ENCODE data around the gene C17orf107.

C17orf107 gene

DNA sequence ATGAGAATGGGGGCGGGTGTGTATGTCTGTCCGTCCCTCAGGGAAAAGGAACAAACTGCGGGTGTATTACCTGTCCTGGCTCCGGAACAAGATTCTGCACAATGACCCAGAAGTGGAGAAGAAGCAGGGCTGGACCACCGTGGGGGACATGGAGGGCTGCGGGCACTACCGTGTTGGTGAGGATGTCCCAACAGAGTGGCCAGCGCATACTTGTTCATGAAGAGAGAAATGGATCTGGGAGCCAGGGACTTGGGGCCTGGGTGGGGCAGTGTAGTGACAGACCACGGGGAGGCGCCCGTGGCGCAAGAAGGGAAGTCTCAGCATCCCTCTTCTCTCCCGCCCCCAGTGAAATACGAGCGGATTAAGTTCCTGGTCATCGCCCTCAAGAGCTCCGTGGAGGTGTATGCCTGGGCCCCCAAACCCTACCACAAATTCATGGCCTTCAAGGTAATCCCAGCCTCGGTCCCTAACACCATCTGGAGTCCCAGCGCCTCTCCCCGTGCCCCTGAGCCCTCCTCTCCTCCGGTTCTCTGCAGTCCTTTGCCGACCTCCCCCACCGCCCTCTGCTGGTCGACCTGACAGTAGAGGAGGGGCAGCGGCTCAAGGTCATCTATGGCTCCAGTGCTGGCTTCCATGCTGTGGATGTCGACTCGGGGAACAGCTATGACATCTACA, 3.5 kb upstream of the C17orf107 start:
- TF ChIP-seq, protein P1, sequence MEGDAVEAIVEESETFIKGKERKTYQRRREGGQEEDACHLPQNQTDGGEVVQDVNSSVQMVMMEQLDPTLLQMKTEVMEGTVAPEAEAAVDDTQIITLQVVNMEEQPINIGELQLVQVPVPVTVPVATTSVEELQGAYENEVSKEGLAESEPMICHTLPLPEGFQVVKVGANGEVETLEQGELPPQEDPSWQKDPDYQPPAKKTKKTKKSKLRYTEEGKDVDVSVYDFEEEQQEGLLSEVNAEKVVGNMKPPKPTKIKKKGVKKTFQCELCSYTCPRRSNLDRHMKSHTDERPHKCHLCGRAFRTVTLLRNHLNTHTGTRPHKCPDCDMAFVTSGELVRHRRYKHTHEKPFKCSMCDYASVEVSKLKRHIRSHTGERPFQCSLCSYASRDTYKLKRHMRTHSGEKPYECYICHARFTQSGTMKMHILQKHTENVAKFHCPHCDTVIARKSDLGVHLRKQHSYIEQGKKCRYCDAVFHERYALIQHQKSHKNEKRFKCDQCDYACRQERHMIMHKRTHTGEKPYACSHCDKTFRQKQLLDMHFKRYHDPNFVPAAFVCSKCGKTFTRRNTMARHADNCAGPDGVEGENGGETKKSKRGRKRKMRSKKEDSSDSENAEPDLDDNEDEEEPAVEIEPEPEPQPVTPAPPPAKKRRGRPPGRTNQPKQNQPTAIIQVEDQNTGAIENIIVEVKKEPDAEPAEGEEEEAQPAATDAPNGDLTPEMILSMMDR (IDR thresholded peaks at IDR 0.05): no peak

DNA sequence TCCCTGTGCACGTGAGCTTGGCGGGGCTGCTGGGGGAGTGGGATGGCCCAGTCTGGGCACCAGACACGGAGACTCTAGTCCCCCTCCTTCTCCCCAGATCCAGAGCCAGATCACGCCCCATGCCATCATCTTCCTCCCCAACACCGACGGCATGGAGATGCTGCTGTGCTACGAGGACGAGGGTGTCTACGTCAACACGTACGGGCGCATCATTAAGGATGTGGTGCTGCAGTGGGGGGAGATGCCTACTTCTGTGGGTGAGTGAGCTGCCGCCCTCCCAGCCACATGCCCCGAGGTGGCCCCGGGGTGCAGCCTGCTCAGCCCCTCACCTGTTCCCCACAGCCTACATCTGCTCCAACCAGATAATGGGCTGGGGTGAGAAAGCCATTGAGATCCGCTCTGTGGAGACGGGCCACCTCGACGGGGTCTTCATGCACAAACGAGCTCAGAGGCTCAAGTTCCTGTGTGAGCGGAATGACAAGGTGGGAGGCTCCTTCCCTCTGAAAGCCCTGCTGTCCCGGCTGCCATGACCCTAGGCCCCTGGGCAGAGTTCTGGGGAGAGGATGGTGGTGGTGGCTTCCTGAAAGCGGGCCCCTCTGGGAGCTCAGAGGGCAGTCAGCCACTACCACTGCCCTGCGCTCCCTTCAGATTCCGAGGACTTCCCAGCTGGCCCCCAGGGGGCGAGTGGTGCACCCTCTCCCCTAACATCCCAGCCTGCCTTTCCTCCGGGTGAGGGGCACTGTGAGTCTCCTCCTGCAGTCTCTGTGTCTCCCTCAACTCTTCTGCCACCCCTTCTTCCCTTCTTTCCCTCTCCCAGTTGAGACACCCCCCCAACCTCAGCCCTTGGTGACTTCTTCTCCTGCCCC, 2.8 kb upstream of the C17orf107 start:
- TF ChIP-seq, protein P1 (IDR thresholded peaks at IDR 0.05): no peak

DNA sequence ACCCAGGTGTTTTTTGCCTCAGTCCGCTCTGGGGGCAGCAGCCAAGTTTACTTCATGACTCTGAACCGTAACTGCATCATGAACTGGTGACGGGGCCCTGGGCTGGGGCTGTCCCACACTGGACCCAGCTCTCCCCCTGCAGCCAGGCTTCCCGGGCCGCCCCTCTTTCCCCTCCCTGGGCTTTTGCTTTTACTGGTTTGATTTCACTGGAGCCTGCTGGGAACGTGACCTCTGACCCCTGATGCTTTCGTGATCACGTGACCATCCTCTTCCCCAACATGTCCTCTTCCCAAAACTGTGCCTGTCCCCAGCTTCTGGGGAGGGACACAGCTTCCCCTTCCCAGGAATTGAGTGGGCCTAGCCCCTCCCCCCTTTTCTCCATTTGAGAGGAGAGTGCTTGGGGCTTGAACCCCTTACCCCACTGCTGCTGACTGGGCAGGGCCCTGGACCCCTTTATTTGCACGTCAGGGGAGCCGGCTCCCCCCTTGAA, 2.1 kb upstream of the C17orf107 start:
- TF ChIP-seq, protein P1 (IDR thresholded peaks at IDR 0.05): no peak

DNA sequence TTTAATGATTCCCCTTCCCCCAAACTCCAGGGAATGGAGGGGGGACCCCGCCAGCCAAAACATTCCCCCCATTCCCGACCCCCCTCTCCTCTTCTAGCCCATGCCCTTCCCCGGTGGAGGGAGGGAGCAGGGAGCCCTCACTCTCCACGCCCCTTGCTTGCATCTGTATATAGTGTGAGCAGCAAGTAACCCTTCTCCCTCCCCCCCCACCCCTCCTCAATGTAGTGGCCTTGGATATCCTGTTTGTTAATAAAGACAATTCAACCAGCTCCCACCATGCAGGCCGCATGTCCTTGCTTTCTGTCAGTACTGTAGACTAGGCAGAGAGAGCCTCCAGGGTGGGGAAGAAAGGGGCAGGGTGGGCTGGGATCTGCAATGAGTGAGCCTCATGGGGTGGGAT, 1.6 kb upstream of the C17orf107 start:
- TF ChIP-seq, protein P1 (IDR thresholded peaks at IDR 0.05): no peak

DNA sequence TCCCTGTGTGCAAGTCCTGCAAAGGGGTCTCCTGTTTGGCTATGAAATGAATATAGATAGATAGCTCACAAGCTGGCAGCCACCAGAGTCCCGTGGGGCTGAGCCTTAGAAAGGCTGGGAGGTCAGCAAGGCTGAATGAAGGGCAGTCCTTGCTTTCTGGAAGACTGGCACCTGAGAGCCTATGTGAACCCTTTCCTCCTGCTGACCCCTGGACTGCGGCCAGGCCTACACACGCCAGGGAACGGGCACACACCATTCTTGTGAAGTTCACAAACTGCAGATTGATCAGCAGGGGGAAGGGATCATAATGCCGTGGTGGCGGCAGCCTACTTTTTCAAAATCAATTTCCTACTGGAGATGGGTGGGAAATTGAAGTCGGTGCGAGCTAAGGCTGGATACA, 985 bp upstream of the C17orf107 start:
- TF ChIP-seq, protein P1 (IDR thresholded peaks at IDR 0.05): no peak

DNA sequence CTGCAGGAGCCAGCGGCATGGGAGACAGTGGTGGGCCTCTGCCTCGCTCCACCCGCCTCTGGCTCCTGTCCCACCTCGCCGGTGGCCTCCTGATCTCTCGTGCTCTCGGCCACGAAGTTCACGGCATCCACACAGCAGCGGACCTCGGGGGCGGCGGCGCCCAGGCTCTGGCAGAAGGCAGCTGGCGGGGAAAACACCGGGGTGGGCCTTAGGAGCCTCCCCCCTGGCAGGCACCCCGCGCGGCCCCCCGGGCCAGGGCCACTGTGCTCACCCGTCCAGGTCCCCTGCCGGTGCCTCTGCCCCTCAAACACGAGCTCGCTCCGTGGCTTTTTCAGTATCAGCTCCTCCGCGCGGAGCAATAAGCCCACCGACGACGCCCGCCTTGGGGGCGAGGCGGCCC, 409 bp upstream of the C17orf107 start:
- TF ChIP-seq, protein P1 (IDR thresholded peaks at IDR 0.05): no peak

DNA sequence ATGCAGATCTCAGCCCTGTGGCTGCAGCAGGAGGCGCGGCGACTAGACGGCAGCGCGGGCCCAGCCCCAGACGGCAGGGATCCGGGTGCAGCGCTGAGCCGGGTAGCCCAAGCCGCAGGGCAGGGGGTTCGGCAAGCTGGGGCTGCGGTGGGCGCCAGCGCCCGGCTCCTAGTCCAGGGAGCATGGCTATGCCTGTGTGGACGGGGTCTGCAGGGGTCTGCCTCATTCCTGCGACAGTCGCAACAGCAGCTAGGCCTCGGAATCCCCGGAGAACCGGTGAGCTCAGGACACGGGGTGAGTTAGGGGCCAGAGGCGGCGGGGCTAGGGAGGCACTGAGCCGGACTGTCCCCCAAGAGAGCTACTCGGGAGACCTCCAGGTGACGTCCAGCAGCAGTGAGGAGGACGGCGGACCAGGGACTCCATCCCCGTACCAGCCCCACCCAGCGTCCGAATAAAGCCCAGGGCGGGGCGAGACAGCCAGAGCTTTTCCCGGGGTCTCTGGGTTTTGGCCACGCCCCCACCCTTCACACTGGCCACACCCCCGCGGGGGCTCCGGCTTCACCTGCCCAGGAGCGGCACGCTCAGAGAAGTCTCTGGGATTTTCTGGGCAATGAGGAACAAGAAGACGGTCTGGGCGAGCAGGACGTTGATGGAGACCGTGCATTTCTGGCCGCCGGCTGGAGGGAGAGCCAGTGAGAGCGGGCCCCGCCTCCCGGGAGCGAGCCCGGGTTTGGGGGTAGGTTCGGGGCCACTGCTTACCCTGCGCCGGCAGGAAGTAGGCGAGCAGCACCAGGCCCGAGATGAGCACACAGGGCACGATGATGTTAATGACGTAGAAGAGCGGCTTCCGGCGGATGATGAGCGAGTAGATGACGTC, 1.1 kb downstream of the C17orf107 start:
- TF ChIP-seq, protein P1 (IDR thresholded peaks at IDR 0.05): no peak
